Activated T-cell treated with anti-CD3 and anti-CD28 coated beads, Interleukin-2, amount 50 U/mL, for 4 hours (primary cell): ENCODE data around the gene USH1C. TPM values are rescaled to one million over a fixed set of nuclear protein-coding genes. Genes with fewer than 3 reads are reported as not detected.

Experiments used
- ATAC-seq, 2 donors: fragments of 200-7000 bp; cut with Tn5 transposase; one replicate each; pipeline ENCODE4 v1.10.0; 2021
- DNase-seq: peaks from one replicate; pipeline ENCODE4 v3.0.0-alpha.2; 2020
- H3K27me3 Mint-ChIP-seq: one replicate; pipeline ENCODE4 v1.8.0; 2021; ENCODE audit warnings: low read depth, mixed read lengths
- H3K36me3 Mint-ChIP-seq: one replicate; pipeline ENCODE4 v1.8.0; 2022; ENCODE audit warnings: mixed read lengths; ENCODE audit not compliant: insufficient read depth
- H3K4me1 Mint-ChIP-seq: one replicate; pipeline ENCODE4 v1.8.0; 2021; ENCODE audit warnings: low read depth, mixed read lengths
- H3K4me3 Mint-ChIP-seq: one replicate; pipeline ENCODE4 v1.8.0; 2021; ENCODE audit warnings: mild to moderate bottlenecking, moderate library complexity, mixed read lengths
- H3K9me3 Mint-ChIP-seq: one replicate; pipeline ENCODE4 v1.8.0; 2021; ENCODE audit warnings: mixed read lengths
- total RNA-seq, 3 donors: library from RNA; stranded (reverse); gene quantifications; one replicate each; pipeline ENCODE4 v1.2.1, GENCODE V29; 2021

The USH1C gene
- total RNA-seq, 3 donors from 2014 or later: not detected

DNA sequence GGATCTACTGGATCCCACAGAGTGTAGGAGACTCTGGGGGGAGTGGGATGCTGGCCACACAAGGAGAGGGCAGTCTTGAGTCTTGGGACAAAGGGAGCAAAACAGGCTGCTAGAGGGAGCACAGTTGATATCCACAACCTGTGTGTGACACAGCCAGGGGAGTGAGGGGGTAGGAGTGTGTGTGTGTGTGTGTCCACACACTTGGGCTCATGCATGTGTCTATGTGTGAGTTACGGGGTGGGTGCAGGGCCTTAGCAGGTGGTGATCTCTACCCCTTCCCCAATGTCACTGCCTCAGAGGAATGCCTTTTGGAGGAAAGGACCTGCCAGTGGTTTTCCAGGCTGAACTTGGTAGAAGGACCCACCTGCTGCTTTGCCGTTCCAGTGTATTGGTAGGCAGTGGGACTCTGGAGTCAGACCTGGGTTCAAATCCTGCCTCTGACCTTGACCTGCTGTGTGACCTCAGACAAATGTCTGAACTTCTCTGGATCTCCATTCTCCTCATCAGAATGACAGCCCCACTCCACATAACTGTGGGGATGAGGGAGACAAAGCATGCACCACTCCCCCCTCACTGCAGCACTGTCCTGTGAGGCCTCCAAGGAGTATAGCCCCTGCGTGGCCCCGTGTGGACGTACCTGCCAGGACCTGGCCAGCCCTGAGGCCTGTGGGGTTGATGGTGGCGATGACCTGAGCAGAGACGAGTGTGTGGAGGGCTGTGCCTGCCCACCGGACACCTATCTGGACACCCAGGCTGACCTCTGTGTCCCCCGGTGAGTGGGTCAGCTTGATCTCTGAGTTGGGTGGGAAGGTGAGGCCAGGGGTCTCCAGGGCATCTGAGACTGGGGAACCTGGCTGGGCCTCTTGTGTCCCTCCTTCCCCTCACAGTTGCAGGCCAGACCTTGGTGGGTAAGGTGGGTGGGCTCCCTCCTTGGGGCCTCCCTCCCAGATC is 30.2 kb upstream of the USH1C start:
- peaks cover 9% of the 10 kb centered on the region for H3K27me3 Mint-ChIP-seq
- H3K9me3 Mint-ChIP-seq: no peaks in the 10 kb centered on the region

DNA sequence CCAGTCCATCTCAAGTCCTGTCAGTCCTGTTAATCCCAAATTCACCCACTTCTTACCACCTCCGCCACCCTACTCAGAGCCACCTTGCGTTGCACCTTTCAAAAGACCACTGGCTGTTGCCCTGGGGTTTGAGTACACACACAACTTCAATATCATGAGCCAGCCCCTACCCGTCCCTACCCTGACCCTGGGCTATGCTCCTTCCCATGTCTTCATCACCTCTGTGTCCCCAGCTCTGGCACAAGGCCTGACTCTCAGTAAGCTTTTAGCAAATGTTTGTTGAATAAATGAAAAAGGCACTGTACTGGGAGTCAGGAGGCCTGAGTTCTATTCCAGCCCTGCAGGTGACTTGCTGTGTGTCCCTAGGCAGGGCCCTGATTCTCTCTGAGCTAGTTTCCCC is 29.3 kb upstream of the USH1C start:
- H3K4me1 Mint-ChIP-seq: peaks cover 5% of the 10 kb centered on the region
- H3K9me3 Mint-ChIP-seq: no peaks in the 10 kb centered on the region
- ATAC-seq (no peak), DNase-seq (no peak)
- H3K27me3 Mint-ChIP-seq: peaks cover 9% of the 10 kb centered on the region
- no peaks in the 10 kb centered on the region for H3K36me3 Mint-ChIP-seq
- no peak overlapping the region for H3K4me3 Mint-ChIP-seq

More for the DNA sequence above, 30.2 kb upstream of the USH1C start:
- Mint-ChIP-seq H3K36me3 (no peaks in the 10 kb centered on the region), H3K4me1 (peaks cover 5% of the 10 kb centered on the region), H3K4me3 (no peak overlapping the region)
- ATAC-seq (no peak), DNase-seq (no peak)

DNA sequence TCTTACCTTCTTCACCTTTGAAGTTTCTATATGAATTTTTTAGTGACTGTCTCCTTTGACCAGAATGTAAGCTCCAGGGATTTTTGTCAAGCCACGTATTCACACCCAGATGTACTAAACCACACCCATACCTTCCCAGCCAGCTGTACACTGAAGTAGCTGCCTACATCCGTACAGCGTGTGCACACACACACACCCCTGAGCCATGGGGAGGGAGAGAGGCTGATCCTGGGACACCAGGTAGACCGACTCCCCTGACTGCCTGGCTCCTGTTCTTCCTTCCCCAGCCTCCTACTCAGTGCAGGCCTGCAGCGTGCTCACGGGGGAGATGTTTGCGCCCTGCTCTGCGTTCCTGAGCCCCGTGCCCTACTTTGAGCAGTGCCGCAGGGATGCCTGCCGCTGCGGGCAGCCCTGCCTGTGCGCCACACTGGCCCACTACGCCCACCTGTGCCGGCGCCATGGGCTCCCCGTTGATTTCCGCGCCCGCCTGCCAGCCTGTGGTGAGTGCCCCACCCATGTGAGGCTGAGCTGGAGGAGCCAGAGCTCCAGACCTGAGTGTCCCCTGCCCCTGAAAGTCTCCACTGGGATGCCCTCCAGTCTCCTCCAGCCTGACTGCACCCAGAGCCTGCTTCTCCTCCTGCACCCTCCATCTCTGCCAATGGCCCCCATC is 28.7 kb upstream of the USH1C start:
- no peaks in the 10 kb centered on the region for H3K9me3 Mint-ChIP-seq
- no peaks in the 10 kb centered on the region for H3K36me3 Mint-ChIP-seq
- no peak overlapping the region for H3K4me3 Mint-ChIP-seq
- H3K27me3 Mint-ChIP-seq: peaks cover 9% of the 10 kb centered on the region
- ATAC-seq: no peak
- DNase-seq: no peak
- peaks cover 5% of the 10 kb centered on the region for H3K4me1 Mint-ChIP-seq

DNA sequence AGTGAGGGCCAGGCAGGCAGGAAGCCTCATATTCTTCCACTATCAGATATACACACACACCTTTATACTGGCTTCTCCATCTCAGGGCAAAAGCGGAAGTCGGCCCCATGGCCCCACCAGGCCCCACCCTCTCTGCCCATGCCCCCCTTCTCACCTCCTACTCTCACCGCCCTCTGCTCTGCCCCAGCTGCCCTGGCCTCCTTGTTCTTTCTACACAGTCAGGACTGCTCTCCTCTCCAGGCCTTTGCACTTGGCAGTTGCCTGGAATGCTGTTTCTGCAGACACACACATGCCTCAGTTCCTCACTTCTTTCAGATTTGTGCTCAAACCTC is 28.1 kb upstream of the USH1C start:
- Mint-ChIP-seq H3K4me1 (peaks cover 5% of the 10 kb centered on the region), H3K4me3 (no peak overlapping the region), H3K27me3 (peaks cover 9% of the 10 kb centered on the region), H3K9me3 (no peaks in the 10 kb centered on the region), H3K36me3 (no peaks in the 10 kb centered on the region)
- ATAC-seq (no peak), DNase-seq (no peak)

DNA sequence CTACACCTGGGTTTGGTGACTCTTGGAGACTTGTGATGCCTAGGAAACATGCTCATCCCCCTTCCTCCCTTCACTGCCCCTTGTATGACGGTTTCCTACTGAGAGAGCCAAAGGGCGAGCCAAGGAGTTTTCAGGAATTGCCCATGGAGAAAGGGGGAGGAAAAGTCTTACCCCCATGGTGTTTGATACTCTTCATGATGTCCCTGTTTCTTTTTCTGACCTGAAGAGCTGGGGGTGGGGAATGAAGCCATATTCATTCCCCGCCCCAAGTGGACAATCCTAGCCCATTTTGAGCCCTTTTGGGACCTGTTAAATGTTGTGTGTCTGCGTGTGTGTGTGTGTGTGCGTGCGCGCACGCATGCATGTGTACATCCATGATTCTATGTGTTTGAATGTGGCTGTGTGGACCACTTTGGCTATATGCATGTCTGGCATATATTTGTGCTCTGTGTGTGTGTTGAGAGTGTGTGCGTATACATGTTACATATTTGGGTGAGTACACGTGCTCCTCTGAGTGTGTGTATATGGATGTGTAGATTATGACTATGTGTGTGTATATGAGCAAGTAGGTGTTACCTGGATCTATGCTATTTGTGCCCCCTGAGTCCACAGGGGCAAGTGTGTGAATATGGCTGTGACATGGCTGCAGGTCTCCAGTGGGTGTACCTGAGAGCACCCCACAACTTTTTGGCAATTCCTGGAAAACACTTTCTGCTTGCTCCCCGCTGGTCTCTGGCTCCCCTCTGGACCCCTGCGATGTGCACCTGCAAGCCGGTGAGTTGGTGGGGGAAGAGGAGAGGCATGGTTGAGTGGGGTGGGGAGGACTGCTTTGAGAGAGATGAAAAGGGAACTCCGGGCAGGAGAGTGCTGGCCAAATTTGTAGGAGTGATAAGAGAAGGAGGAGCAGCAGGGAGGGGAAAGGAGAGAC is 27.5 kb upstream of the USH1C start:
- DNase-seq: no peak
- no peaks in the 10 kb centered on the region for H3K9me3 Mint-ChIP-seq
- H3K27me3 Mint-ChIP-seq: peaks cover 7% of the 10 kb centered on the region
- H3K4me1 Mint-ChIP-seq: peaks cover 5% of the 10 kb centered on the region
- ATAC-seq: no peak
- H3K4me3 Mint-ChIP-seq: no peak overlapping the region
- H3K36me3 Mint-ChIP-seq: no peaks in the 10 kb centered on the region

DNA sequence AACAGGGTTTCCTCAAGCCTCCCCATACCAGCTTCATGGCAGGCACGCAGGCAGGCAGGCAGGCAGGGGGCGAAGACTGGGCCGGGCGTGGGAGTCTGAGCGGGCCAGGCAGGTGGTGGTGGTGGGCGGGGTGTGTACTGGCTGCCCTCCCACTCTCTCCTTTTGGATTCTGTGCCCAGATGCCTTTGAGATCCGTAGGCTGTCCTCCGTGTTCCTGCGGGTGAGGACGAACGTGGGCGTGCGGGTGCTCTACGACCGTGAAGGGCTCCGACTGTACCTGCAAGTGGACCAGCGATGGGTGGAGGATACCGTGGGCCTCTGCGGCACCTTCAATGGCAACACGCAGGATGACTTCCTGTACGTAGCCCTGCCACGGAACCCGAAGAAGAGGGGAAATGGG is 25.8 kb upstream of the USH1C start:
- H3K4me1 Mint-ChIP-seq: peaks cover 5% of the 10 kb centered on the region
- no peak overlapping the region for H3K4me3 Mint-ChIP-seq
- no peak for ATAC-seq

DNA sequence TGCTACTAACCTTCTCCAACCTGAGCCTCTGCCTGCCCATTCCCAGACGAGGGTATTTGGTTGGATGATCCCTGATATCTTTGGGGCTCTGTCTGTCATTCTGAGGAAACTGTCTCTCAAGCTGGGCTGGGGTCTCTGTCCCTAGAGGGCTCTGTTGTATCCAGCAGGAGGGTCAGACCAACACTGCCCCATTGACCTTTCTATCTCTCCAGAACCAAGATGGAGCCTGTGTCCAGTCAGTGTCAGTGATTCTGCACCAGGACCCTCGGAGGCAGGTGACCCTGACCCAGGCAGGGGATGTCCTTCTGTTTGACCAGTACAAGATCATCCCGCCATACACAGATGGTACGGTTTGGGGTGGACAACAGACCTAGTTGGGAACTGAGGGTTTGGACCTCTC is 24.7 kb upstream of the USH1C start:
- Mint-ChIP-seq H3K4me3 (no peak overlapping the region), H3K9me3 (no peaks in the 10 kb centered on the region), H3K36me3 (no peaks in the 10 kb centered on the region), H3K27me3 (peaks cover 7% of the 10 kb centered on the region), H3K4me1 (peaks cover 5% of the 10 kb centered on the region)
- ATAC-seq (no peak), DNase-seq (no peak)

More for the DNA sequence above, 25.8 kb upstream of the USH1C start:
- DNase-seq: no peak
- Mint-ChIP-seq H3K9me3 (no peaks in the 10 kb centered on the region), H3K27me3 (peaks cover 7% of the 10 kb centered on the region), H3K36me3 (no peaks in the 10 kb centered on the region)

DNA sequence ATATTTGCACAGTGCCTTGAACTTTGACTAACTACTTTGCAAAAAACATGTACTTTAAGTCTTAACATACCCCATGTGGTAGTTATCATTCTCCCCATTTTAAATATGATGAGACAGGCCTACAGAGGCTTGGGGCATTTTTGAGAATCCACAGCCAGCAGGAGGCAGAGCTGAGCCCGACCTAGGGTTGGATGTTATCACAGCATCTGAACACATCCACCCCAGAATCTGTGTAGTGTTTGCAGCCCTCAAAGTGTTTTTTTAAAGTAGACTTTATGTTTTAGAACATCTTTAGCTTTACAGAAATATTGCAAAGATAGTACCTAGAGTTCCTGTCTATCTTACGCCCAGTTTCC is 20.4 kb upstream of the USH1C start:
- ATAC-seq (no peak), DNase-seq (no peak)
- Mint-ChIP-seq H3K4me1 (no peaks in the 10 kb centered on the region), H3K36me3 (no peaks in the 10 kb centered on the region), H3K9me3 (no peaks in the 10 kb centered on the region), H3K4me3 (no peak overlapping the region), H3K27me3 (peaks cover 7% of the 10 kb centered on the region)

DNA sequence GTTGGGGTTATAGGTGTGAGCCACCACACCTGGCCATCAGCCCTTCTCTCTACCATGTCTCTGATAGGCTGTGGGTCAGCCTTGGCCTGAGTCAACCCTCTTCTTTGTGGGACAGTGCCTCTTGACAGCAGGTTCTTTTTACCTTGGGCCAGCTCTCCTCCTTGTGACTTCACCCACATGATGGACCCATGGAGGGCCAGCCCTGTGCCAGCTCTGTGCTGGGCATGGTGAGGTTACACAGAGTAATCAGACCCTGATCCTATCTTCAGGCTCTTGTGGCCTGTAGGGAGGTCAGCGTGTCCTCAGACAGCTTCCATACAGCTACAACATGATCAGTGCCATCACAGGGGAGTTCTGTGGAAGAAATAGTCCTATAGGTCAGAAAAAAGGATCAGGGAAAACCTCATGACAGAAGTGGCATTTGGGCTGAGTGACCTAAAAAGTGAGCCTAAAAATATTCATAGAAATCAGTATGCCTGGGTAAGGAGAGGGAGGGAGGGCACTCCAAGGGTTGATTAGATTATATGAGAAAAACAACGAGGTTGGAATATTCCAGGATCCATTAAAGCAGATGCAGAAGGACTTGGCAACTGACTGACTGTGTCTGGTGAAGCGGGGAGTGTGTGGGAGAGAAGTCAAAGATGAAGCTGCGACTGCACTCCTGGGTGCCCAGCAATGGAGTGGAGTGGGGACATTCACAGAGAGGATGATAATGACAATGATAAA is 19.9 kb upstream of the USH1C start:
- no peaks in the 10 kb centered on the region for H3K4me1 Mint-ChIP-seq

DNA sequence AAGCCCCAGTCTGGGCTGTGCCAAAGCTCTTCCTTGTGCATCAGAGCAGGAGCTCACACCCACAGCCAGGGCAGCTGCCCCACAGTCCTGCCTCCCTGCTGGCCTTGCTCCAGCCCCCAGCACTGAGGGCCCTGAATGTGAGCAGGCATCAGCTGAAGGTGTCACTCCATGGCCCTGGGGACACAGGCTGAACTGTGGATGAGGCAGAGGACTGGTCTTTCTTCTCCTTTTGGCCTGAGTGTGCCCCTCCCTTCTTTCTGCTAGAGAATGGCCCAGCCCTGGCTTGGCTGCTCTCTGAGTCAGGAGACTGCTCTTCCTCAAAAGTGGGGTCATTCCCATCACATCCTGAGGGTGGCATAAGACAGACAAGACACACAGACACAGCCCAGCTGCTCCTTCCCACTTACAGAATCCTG is 19.0 kb upstream of the USH1C start:
- DNase-seq: no peak
- no peak for ATAC-seq
- H3K36me3 Mint-ChIP-seq: no peaks in the 10 kb centered on the region

More for the DNA sequence above, 19.9 kb upstream of the USH1C start:
- H3K4me3 Mint-ChIP-seq: no peak overlapping the region
- peaks cover 7% of the 10 kb centered on the region for H3K27me3 Mint-ChIP-seq
- no peaks in the 10 kb centered on the region for H3K36me3 Mint-ChIP-seq
- H3K9me3 Mint-ChIP-seq: no peaks in the 10 kb centered on the region
- no peak for ATAC-seq
- no peak for DNase-seq

DNA sequence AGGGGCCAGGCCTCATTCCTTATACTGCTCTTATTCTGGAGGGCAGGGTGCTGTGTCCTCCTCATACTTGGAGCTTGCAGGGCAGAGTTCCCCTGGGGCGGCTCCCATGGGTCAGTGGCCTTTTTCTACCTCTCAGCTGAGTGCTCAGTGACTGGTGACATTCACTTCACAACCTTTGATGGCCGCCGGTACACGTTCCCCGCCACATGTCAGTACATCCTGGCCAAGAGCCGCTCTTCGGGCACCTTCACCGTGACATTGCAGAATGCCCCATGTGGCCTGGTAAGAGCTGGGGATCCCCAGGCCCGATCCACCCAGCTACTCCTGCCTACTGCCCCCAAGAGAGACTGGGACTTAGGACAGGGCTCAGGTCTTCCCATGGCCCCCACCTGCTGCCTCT is 17.3 kb upstream of the USH1C start:
- peaks cover 15% of the 10 kb centered on the region for H3K27me3 Mint-ChIP-seq
- DNase-seq: no peak
- H3K36me3 Mint-ChIP-seq: no peaks in the 10 kb centered on the region
- H3K9me3 Mint-ChIP-seq: no peaks in the 10 kb centered on the region
- H3K4me1 Mint-ChIP-seq: no peaks in the 10 kb centered on the region
- no peak for ATAC-seq
- no peak overlapping the region for H3K4me3 Mint-ChIP-seq

More for the DNA sequence above, 19.0 kb upstream of the USH1C start:
- H3K4me3 Mint-ChIP-seq: no peak overlapping the region
- peaks cover 9% of the 10 kb centered on the region for H3K27me3 Mint-ChIP-seq
- H3K9me3 Mint-ChIP-seq: no peaks in the 10 kb centered on the region
- H3K4me1 Mint-ChIP-seq: no peaks in the 10 kb centered on the region

DNA sequence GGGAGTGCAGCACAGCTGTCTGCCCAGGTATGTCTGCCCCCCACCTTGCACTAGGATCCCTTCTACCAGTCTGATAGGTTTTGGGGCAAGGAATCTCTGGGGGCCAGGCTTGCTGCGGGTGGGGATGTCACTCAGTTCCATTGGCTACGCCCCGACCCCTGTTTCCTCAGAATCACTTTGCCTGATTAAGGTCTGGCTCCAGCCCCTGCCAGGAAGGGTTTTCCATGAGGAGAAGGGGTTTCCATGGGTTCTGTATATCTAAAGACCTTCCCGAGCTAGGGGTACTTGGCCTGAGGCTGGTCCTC is 16.8 kb upstream of the USH1C start:
- H3K36me3 Mint-ChIP-seq: no peaks in the 10 kb centered on the region
- DNase-seq: no peak
- no peaks in the 10 kb centered on the region for H3K4me1 Mint-ChIP-seq
- no peaks in the 10 kb centered on the region for H3K9me3 Mint-ChIP-seq
- no peak overlapping the region for H3K4me3 Mint-ChIP-seq
- no peak for ATAC-seq
- H3K27me3 Mint-ChIP-seq: peaks cover 17% of the 10 kb centered on the region

DNA sequence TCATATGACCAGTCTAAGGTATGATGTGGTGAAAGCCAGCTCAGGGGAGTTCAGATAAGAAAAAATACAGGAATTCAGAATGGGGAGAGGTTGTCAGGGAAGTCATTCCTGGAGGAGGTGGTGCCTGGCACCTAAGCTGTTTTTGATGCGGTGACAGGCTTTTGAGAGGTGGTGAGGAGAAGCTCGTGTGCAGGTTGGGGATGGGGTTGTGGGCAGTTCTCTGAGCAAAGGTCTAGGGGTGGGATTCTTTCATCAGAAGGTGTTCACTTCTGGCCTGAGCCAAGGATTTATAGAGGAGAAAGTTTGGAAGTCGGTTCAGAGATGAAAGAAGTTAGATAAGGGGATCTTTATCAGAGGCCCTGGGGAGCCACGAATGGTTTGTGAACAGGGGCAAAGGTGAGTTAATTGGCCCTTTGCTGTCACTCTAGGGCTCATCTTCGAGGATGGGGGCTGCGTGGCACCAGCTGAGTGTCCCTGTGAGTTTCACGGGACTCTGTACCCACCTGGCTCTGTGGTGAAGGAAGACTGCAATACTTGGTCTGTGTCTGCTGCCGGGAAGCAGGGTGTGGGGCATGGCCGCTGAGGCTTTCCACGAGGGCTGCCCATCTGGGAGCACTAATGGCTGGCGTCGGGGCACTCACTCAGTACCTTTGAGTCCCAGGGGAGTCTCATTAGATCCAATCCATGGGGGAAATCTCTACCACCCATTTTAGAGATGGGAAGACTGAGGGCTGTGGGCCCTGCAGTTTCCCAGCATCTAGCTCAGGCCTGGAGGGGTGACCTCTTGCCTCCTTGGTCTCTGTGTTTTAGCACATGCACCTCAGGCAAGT is 16.3 kb upstream of the USH1C start:
- no peaks in the 10 kb centered on the region for H3K4me1 Mint-ChIP-seq

More for the DNA sequence above, 16.3 kb upstream of the USH1C start:
- Mint-ChIP-seq H3K4me3 (no peak overlapping the region), H3K27me3 (peaks cover 17% of the 10 kb centered on the region), H3K9me3 (no peaks in the 10 kb centered on the region), H3K36me3 (no peaks in the 10 kb centered on the region)
- no peak for DNase-seq
- no peak for ATAC-seq
